H9 (cell line): ENCODE results near the gene FBL. TPM values are rescaled to one million over a fixed set of nuclear protein-coding genes. Genes with fewer than 3 reads are reported as not detected.
A peak's percentile ranks its signal among the peaks of the same experiment; 100 is the strongest.

Source experiments
- DNase-seq: peaks from one replicate; pipeline ENCODE4 v3.0.0-alpha.2; 2017
- H2AFZ ChIP-seq: one replicate; pipeline ENCODE4 v1.6.1; 2013; ENCODE audit warnings: mild to moderate bottlenecking, low read length, control low read depth, moderate library complexity
- H2AK5ac ChIP-seq: 2 replicates; pipeline ENCODE4 v1.6.1; 2013; ENCODE audit warnings: low read length, control low read depth, mixed read lengths; ENCODE audit not compliant: insufficient read length
- H2BK120ac ChIP-seq: one replicate; pipeline ENCODE4 v1.6.1; 2013; ENCODE audit warnings: low read depth, mild to moderate bottlenecking, low read length, control low read depth, inconsistent platforms; ENCODE audit not compliant: poor library complexity, severe bottlenecking
- H2BK12ac ChIP-seq: 2 replicates; pipeline ENCODE4 v1.6.1; 2013; ENCODE audit warnings: low read length, control low read depth, mixed read lengths, low read depth; ENCODE audit not compliant: insufficient read length
- H2BK15ac ChIP-seq: 2 replicates; pipeline ENCODE4 v1.6.1; 2013; ENCODE audit warnings: low read depth, low read length, control low read depth
- H2BK20ac ChIP-seq: one replicate; pipeline ENCODE4 v1.6.1; 2013; ENCODE audit warnings: low read depth, mild to moderate bottlenecking, low read length, control low read depth, inconsistent platforms; ENCODE audit not compliant: poor library complexity, severe bottlenecking
- H2BK5ac ChIP-seq: 2 replicates; pipeline ENCODE4 v1.6.1; 2013; ENCODE audit warnings: low read length, control low read depth, mixed read lengths; ENCODE audit not compliant: insufficient read length
- H3K14ac ChIP-seq: 2 replicates; pipeline ENCODE4 v1.6.1; 2013; ENCODE audit warnings: low read length, control low read depth; ENCODE audit not compliant: insufficient read depth
- H3K18ac ChIP-seq: 2 replicates; pipeline ENCODE4 v1.6.1; 2013; ENCODE audit warnings: low read depth, mild to moderate bottlenecking, mixed read lengths, low read length, control low read depth; ENCODE audit not compliant: insufficient read length
- H3K23ac ChIP-seq: 2 replicates; pipeline ENCODE4 v1.6.1; 2013; ENCODE audit warnings: low read length, control low read depth, mixed read lengths, low read depth; ENCODE audit not compliant: insufficient read length
- H3K23me2 ChIP-seq: 2 replicates; pipeline ENCODE4 v1.6.1; 2013; ENCODE audit warnings: low read depth, mild to moderate bottlenecking, mixed read lengths, low read length, control low read depth; ENCODE audit not compliant: insufficient read length, poor library complexity, severe bottlenecking
- H3K27ac ChIP-seq: 2 replicates; pipeline ENCODE4 v1.5.1; 2013; ENCODE audit warnings: low read length, control low read depth, mixed read lengths, low read depth; ENCODE audit not compliant: insufficient read length
- H3K27me3 ChIP-seq: 2 replicates; pipeline ENCODE4 v1.6.1; 2013; ENCODE audit warnings: low read length, control low read depth, inconsistent platforms; ENCODE audit not compliant: insufficient read depth
- H3K4ac ChIP-seq: 2 replicates; pipeline ENCODE4 v1.6.1; 2013; ENCODE audit warnings: low read depth, mild to moderate bottlenecking, control low read depth, inconsistent platforms, low read length, moderate library complexity
- H3K4me1 ChIP-seq: 2 replicates; pipeline ENCODE4 v1.6.1; 2013; ENCODE audit warnings: low read length, control low read depth, inconsistent platforms; ENCODE audit not compliant: insufficient read depth
- H3K4me2 ChIP-seq: 2 replicates; pipeline ENCODE4 v1.6.1; 2013; ENCODE audit warnings: low read length, control low read depth, mixed read lengths; ENCODE audit not compliant: insufficient read length, insufficient read depth
- H3K56ac ChIP-seq: 2 replicates; pipeline ENCODE4 v1.6.1; 2013; ENCODE audit warnings: low read depth, mild to moderate bottlenecking, mixed read lengths, low read length, control low read depth; ENCODE audit not compliant: insufficient read length
- H3K79me1 ChIP-seq: 2 replicates; pipeline ENCODE4 v1.6.1; 2013; ENCODE audit warnings: low read depth, mild to moderate bottlenecking, moderate library complexity, low read length, control low read depth, inconsistent platforms; ENCODE audit not compliant: insufficient read depth, poor library complexity, severe bottlenecking
- H3K79me2 ChIP-seq: 2 replicates; pipeline ENCODE4 v1.6.1; 2013; ENCODE audit warnings: low read length, control low read depth, inconsistent platforms; ENCODE audit not compliant: insufficient read depth
- H3K9ac ChIP-seq: 2 replicates; pipeline ENCODE4 v1.6.1; 2013; ENCODE audit warnings: low read length, control low read depth, mixed read lengths; ENCODE audit not compliant: insufficient read length; ENCODE audit errors: extremely low read depth
- H3K9me3 ChIP-seq: one replicate; pipeline ENCODE4 v1.6.1; 2013; ENCODE audit warnings: low read depth, low read length, inconsistent platforms; ENCODE audit not compliant: control insufficient read depth
- H3T11ph ChIP-seq: one replicate; pipeline ENCODE4 v1.6.1; 2013; ENCODE audit warnings: mild to moderate bottlenecking, low read length, control low read depth, inconsistent platforms
- H4K20me1 ChIP-seq: one replicate; pipeline ENCODE4 v1.6.1; 2013; ENCODE audit not compliant: control insufficient read depth, insufficient read length, insufficient read depth
- H4K5ac ChIP-seq: 2 replicates; pipeline ENCODE4 v1.6.1; 2013; ENCODE audit warnings: low read depth, mild to moderate bottlenecking, mixed read lengths, low read length, control low read depth; ENCODE audit not compliant: insufficient read length
- H4K8ac ChIP-seq: replicated peaks from 2 replicates; pipeline ENCODE4 v1.6.1; 2013; ENCODE audit warnings: low read length, control low read depth, mixed read lengths, low read depth; ENCODE audit not compliant: insufficient read length
- H4K91ac ChIP-seq: 2 replicates; pipeline ENCODE4 v1.6.1; 2013; ENCODE audit warnings: low read depth, mild to moderate bottlenecking, moderate library complexity, mixed read lengths, low read length, control low read depth; ENCODE audit not compliant: insufficient read length
- H3K27ac Mint-ChIP-seq, 3 experiments: 2 replicates in 2 of 3; 3 replicates in 1 of 3; pipeline ENCODE4 v1.8.0; 2020 to 2021; ENCODE audit warnings: mixed read lengths in 3 of 3, mild to moderate bottlenecking in 1 of 3, moderate library complexity in 1 of 3
- H3K27me3 Mint-ChIP-seq: 2 replicates; pipeline ENCODE4 v1.8.0; 2021; ENCODE audit warnings: low read depth, mild to moderate bottlenecking, moderate library complexity, mixed read lengths
- H3K36me3 Mint-ChIP-seq, 3 experiments: 2 replicates in 2 of 3; 3 replicates in 1 of 3; pipeline ENCODE4 v1.8.0; 2020 to 2021; ENCODE audit warnings: low read depth in 3 of 3, mixed read lengths in 3 of 3; ENCODE audit not compliant: insufficient read depth in 1 of 3
- H3K4me1 Mint-ChIP-seq, 2 experiments: 2 replicates each; pipeline ENCODE4 v1.8.0; 2020; ENCODE audit warnings: mixed read lengths in 2 of 2
- H3K4me3 Mint-ChIP-seq, 2 experiments: 2 replicates in 1 of 2; 3 replicates in 1 of 2; pipeline ENCODE4 v1.8.0; 2020 to 2021; ENCODE audit warnings: mild to moderate bottlenecking in 2 of 2, mixed read lengths in 2 of 2, moderate library complexity in 1 of 2
- H3K9me3 Mint-ChIP-seq, 2 experiments: 2 replicates in 1 of 2; 3 replicates in 1 of 2; pipeline ENCODE4 v1.8.0; 2020; ENCODE audit warnings: mild to moderate bottlenecking in 2 of 2, mixed read lengths in 2 of 2, moderate library complexity in 1 of 2
- CTCF ChIP-seq: fragments of 200-600 bp; sonication (generic); conservative IDR thresholded peaks from 3 replicates; pipeline ENCODE4 v1.8.0; 2021; ENCODE audit warnings: antibody characterized with exemption, mild to moderate bottlenecking
- WGBS: extraction: QIAGEN DNeasy Blood & Tissue Kit; methylation state at CpG from one replicate; pipeline ENCODE4 v1.1.7; 2013; ENCODE audit warnings: missing lambda C conversion rate, low lambda C conversion rate, mixed read lengths; ENCODE audit not compliant: insufficient read length; ENCODE audit errors: extremely low coverage; 5-methylcytosine and 5-hydroxymethylcytosine counted together
- total RNA-seq: library from RNA; stranded (reverse); gene quantifications from 2 replicates; pipeline ENCODE4 v1.2.1, GENCODE V29; 2021

Gene FBL
- total RNA-seq, 1 experiment from 2014 or later: 625 TPM

- Histone ChIP-seq H2AFZ (no peak overlapping the region), H3K18ac (no peak overlapping the region), H3K79me2 (no peaks in the 10 kb centered on the region), H3T11ph (no peak overlapping the region), H3K23me2 (no peaks in the 10 kb centered on the region), H2BK15ac (no peak overlapping the region), H4K8ac (no peak overlapping the region), H4K5ac (no peak overlapping the region), H3K27me3 (no peaks in the 10 kb centered on the region), H3K9me3 (no peaks in the 10 kb centered on the region), H3K9ac (peak overlapping the region; percentile 13), H2BK12ac (no peak overlapping the region), H4K91ac (no peak overlapping the region), H2BK20ac (no peak overlapping the region), H4K20me1 (no peaks in the 10 kb centered on the region), H3K79me1 (no peaks in the 10 kb centered on the region), H3K4me1 (no peaks in the 10 kb centered on the region), H3K27ac (no peak overlapping the region), H3K14ac (peak overlapping the region; percentile 21; the same call in 1 of the 2 replicates), H3K4ac (no peak overlapping the region; the same call in 1 of the 2 replicates), H3K56ac (no peak overlapping the region), H2BK120ac (no peak overlapping the region), H2BK5ac (no peak overlapping the region), H2AK5ac (no peak overlapping the region), H3K23ac (no peak overlapping the region), H3K4me2 (peak overlapping the region; percentile 33)
- no peak for TF ChIP-seq CTCF
- WGBS: no CpG with 5 or more reads among the region's 5 CpGs
- peak overlapping the region; percentile 76 to 80 for H3K4me3 Mint-ChIP-seq
- H3K4me1 Mint-ChIP-seq: peaks cover 18 to 19% of the 10 kb centered on the region in 2 experiments
- H3K27ac Mint-ChIP-seq: peak overlapping the region; percentile 25 to 96 (median 95)
- H3K9me3 Mint-ChIP-seq: no peaks in the 10 kb centered on the region
- DNase-seq: no peak
- peaks cover 25 to 74% (median 57%) of the 10 kb centered on the region in 3 experiments for H3K36me3 Mint-ChIP-seq
- H3K27me3 Mint-ChIP-seq: no peaks in the 10 kb centered on the region
These were observed 13.7 kb downstream of the FBL start for GRCh38 chr19:39832341-39833083.
